Measurements from ENCODE around the gene ALG1. TPM values are rescaled to one million over a fixed set of nuclear protein-coding genes. Genes with fewer than 3 reads are reported as not detected.

Gene ALG1
- total and polyA plus RNA-seq, 10 of the 15 experiments (the other 5 are each of a cell fraction or from before 2014, with no cell fraction given): 1.5 to 43.2 (median 23.8) TPM

DNA sequence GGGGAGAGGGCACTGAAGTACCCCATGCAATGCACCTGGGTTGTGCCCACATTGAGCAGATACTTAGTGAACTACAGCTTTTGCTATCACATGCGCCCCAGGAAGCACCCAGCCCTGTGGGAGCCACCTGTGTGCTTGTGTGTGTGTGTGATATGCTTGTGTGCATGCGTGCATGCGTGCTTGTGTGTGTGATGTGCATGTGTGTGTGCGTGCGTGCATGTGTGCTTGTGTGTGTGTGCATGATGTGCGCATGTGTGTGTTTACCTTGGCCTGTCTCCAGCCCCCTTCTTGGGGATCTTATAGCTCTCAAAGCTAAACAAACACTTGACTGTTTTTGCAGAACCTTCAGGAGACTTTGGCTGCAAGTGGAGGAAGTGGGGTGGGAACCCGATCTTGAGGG lies 6.7 kb upstream of the ALG1 start:
- POLR2A ChIA-PET: no interaction called here
- no peak overlapping the region for H2AFZ ChIP-seq (ENCODE audit: control insufficient read depth, low read depth, low read length)
- intact Hi-C loops (cut with micrococcal nuclease; ENCODE audit: unreplicated experiment): loop anchor here (10.0 kb wide), 1 partner anchor 90 kb away; no protein-coding TSS in a partner anchor
- H3K36me3 ChIP-seq (ENCODE audit: control insufficient read depth in 2 of 2, insufficient read depth in 2 of 2, low read length in 1 of 2): no peaks in the 10 kb centered on the region
- H3K4me2 ChIP-seq (ENCODE audit: control insufficient read depth, insufficient read depth): no peak overlapping the region
- WGBS (ENCODE audit: insufficient coverage, insufficient replicate concordance, low lambda C conversion rate, missing lambda C conversion rate): 64% methylated on average over 7 of the region's 7 CpGs
- H3K4me1 ChIP-seq (ENCODE audit: control insufficient read depth, insufficient read depth, low read length): peaks cover 16% of the 10 kb centered on the region
- no peak for FAIRE-seq
- no peaks in the 10 kb centered on the region for H3K79me2 ChIP-seq (ENCODE audit: control insufficient read depth, insufficient read depth, low read length)
- no peaks in the 10 kb centered on the region for H4K20me1 ChIP-seq (ENCODE audit: control insufficient read depth, insufficient read depth)
- RAD21 ChIA-PET (ENCODE audit: unreplicated experiment): no interaction called here
- TF ChIP-seq LARP7 (IDR thresholded peaks at IDR 0.05) (no peak), TARDBP (IDR thresholded peaks at IDR 0.05; ENCODE audit: borderline replicate concordance) (no peak), GATAD2B (conservative IDR thresholded peaks at IDR 0.05; ENCODE audit: low read depth) (no peak), SREBF2 (IDR thresholded peaks at IDR 0.05; ENCODE audit: low read length) (no peak), MYC (IDR thresholded peaks at IDR 0.05; ENCODE audit: insufficient read depth, insufficient read length, insufficient replicate concordance, low read length, severe bottlenecking) (no peak), HCFC1 (IDR thresholded peaks at IDR 0.05; ENCODE audit: low read length) (no peak)
- TF ChIP-seq, protein P1, sequence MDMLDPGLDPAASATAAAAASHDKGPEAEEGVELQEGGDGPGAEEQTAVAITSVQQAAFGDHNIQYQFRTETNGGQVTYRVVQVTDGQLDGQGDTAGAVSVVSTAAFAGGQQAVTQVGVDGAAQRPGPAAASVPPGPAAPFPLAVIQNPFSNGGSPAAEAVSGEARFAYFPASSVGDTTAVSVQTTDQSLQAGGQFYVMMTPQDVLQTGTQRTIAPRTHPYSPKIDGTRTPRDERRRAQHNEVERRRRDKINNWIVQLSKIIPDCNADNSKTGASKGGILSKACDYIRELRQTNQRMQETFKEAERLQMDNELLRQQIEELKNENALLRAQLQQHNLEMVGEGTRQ (IDR thresholded peaks at IDR 0.05; ENCODE audit: borderline replicate concordance, low read depth, low read length): no peak
- TF ChIP-seq, protein P2, sequence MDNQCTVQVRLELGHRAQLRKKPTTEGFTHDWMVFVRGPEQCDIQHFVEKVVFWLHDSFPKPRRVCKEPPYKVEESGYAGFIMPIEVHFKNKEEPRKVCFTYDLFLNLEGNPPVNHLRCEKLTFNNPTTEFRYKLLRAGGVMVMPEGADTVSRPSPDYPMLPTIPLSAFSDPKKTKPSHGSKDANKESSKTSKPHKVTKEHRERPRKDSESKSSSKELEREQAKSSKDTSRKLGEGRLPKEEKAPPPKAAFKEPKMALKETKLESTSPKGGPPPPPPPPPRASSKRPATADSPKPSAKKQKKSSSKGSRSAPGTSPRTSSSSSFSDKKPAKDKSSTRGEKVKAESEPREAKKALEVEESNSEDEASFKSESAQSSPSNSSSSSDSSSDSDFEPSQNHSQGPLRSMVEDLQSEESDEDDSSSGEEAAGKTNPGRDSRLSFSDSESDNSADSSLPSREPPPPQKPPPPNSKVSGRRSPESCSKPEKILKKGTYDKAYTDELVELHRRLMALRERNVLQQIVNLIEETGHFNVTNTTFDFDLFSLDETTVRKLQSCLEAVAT (IDR thresholded peaks at IDR 0.05): no peak
- TF ChIP-seq, protein P3, sequence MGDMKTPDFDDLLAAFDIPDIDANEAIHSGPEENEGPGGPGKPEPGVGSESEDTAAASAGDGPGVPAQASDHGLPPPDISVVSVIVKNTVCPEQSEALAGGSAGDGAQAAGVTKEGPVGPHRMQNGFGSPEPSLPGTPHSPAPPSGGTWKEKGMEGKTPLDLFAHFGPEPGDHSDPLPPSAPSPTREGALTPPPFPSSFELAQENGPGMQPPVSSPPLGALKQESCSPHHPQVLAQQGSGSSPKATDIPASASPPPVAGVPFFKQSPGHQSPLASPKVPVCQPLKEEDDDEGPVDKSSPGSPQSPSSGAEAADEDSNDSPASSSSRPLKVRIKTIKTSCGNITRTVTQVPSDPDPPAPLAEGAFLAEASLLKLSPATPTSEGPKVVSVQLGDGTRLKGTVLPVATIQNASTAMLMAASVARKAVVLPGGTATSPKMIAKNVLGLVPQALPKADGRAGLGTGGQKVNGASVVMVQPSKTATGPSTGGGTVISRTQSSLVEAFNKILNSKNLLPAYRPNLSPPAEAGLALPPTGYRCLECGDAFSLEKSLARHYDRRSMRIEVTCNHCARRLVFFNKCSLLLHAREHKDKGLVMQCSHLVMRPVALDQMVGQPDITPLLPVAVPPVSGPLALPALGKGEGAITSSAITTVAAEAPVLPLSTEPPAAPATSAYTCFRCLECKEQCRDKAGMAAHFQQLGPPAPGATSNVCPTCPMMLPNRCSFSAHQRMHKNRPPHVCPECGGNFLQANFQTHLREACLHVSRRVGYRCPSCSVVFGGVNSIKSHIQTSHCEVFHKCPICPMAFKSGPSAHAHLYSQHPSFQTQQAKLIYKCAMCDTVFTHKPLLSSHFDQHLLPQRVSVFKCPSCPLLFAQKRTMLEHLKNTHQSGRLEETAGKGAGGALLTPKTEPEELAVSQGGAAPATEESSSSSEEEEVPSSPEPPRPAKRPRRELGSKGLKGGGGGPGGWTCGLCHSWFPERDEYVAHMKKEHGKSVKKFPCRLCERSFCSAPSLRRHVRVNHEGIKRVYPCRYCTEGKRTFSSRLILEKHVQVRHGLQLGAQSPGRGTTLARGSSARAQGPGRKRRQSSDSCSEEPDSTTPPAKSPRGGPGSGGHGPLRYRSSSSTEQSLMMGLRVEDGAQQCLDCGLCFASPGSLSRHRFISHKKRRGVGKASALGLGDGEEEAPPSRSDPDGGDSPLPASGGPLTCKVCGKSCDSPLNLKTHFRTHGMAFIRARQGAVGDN (IDR thresholded peaks at IDR 0.05): no peak
- TF ChIP-seq, protein P4, sequence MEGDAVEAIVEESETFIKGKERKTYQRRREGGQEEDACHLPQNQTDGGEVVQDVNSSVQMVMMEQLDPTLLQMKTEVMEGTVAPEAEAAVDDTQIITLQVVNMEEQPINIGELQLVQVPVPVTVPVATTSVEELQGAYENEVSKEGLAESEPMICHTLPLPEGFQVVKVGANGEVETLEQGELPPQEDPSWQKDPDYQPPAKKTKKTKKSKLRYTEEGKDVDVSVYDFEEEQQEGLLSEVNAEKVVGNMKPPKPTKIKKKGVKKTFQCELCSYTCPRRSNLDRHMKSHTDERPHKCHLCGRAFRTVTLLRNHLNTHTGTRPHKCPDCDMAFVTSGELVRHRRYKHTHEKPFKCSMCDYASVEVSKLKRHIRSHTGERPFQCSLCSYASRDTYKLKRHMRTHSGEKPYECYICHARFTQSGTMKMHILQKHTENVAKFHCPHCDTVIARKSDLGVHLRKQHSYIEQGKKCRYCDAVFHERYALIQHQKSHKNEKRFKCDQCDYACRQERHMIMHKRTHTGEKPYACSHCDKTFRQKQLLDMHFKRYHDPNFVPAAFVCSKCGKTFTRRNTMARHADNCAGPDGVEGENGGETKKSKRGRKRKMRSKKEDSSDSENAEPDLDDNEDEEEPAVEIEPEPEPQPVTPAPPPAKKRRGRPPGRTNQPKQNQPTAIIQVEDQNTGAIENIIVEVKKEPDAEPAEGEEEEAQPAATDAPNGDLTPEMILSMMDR (IDR thresholded peaks at IDR 0.05 in 2 of 3, conservative IDR thresholded peaks at IDR 0.05 in 1 of 3; ENCODE audit: control insufficient read depth in 2 of 3, extremely low read depth in 1 of 3, insufficient read depth in 1 of 3, low read depth in 3 of 3, low read length in 3 of 3): no peak
- TF ChIP-seq, protein P5, sequence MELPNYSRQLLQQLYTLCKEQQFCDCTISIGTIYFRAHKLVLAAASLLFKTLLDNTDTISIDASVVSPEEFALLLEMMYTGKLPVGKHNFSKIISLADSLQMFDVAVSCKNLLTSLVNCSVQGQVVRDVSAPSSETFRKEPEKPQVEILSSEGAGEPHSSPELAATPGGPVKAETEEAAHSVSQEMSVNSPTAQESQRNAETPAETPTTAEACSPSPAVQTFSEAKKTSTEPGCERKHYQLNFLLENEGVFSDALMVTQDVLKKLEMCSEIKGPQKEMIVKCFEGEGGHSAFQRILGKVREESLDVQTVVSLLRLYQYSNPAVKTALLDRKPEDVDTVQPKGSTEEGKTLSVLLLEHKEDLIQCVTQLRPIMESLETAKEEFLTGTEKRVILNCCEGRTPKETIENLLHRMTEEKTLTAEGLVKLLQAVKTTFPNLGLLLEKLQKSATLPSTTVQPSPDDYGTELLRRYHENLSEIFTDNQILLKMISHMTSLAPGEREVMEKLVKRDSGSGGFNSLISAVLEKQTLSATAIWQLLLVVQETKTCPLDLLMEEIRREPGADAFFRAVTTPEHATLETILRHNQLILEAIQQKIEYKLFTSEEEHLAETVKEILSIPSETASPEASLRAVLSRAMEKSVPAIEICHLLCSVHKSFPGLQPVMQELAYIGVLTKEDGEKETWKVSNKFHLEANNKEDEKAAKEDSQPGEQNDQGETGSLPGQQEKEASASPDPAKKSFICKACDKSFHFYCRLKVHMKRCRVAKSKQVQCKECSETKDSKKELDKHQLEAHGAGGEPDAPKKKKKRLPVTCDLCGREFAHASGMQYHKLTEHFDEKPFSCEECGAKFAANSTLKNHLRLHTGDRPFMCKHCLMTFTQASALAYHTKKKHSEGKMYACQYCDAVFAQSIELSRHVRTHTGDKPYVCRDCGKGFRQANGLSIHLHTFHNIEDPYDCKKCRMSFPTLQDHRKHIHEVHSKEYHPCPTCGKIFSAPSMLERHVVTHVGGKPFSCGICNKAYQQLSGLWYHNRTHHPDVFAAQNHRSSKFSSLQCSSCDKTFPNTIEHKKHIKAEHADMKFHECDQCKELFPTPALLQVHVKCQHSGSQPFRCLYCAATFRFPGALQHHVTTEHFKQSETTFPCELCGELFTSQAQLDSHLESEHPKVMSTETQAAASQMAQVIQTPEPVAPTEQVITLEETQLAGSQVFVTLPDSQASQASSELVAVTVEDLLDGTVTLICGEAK (IDR thresholded peaks at IDR 0.05; ENCODE audit: borderline replicate concordance): no peak
- H3K27ac ChIP-seq (ENCODE audit: control insufficient read depth, insufficient read depth): no peak overlapping the region
- SMC1A ChIA-PET (ENCODE audit: uncharacterized antibody, unreplicated experiment): no interaction called here
- no TSS peak for BruUV-seq (replicated peaks)
- CTCF ChIA-PET: no interaction called here
- no peak for ATAC-seq
- in situ Hi-C loops (cut with MboI): no loop called here
- no peak overlapping the region for H3K4me3 ChIP-seq
- DNase-seq (ENCODE audit: low read depth, low spot score): no peak
- no peaks in the 10 kb centered on the region for H3K9me3 ChIP-seq (replicated peaks; ENCODE audit: control insufficient read depth, insufficient read depth, low read length)
- H3K27me3 ChIP-seq (replicated peaks in 1 of 2; ENCODE audit: control insufficient read depth in 2 of 2, insufficient read depth in 2 of 2, low read length in 1 of 2): no peaks in the 10 kb centered on the region; a peak in 1 of 4 replicates
- H3K9ac ChIP-seq (ENCODE audit: control insufficient read depth, insufficient read depth, low read length): no peak overlapping the region

All from GM12878 (cell line).